HepG2 (cell line): ENCODE results near the gene IPO13. TPM values are rescaled to one million over a fixed set of nuclear protein-coding genes. Genes with fewer than 3 reads are reported as not detected.

Experiments
- AHR ChIP-seq: IDR thresholded peaks from 2 replicates; pipeline ENCODE4 v1.6.1; 2018; ENCODE audit warnings: missing genetic modification reagents, missing compliant biosample characterization
- KDM3A ChIP-seq: IDR thresholded peaks from 2 replicates; pipeline ENCODE4 v1.6.1; 2018; ENCODE audit warnings: low read depth, missing compliant biosample characterization
- MATR3 ChIP-seq: sonication (generic); formaldehyde crosslinking; IDR thresholded peaks from 2 replicates; pipeline ENCODE4 v1.4.0; 2020; ENCODE audit warnings: missing genetic modification reagents
- MBD4 ChIP-seq: IDR thresholded peaks from 2 replicates; pipeline ENCODE4 v1.6.1; 2012; ENCODE audit warnings: low read length, inconsistent platforms, borderline replicate concordance
- MIER3 ChIP-seq: IDR thresholded peaks from 2 replicates; pipeline ENCODE4 v1.6.1; 2016; ENCODE audit warnings: missing compliant biosample characterization, borderline replicate concordance
- PRMT3 ChIP-seq: sonication (generic); formaldehyde crosslinking; IDR thresholded peaks from 2 replicates; pipeline ENCODE4 v1.8.1; 2022; ENCODE audit warnings: low read depth, mild to moderate bottlenecking, moderate library complexity, missing genetic modification reagents, borderline replicate concordance
- ZNF713 ChIP-seq: sonication (generic); formaldehyde crosslinking; IDR thresholded peaks from 2 replicates; pipeline ENCODE4 v1.4.0; 2020; ENCODE audit warnings: mild to moderate bottlenecking, missing genetic modification reagents
- ZNF761 ChIP-seq: sonication (generic); formaldehyde crosslinking; conservative IDR thresholded peaks from 2 replicates; pipeline ENCODE4 v1.4.0; 2020; ENCODE audit warnings: mild to moderate bottlenecking, missing genetic modification reagents
- polyA plus RNA-seq, 8 experiments: library from polyadenylated mRNA; depleted of rRNA in 3 of 8; stranded (reverse) in 7 of 8; unstranded in 1 of 8; fragments of >200 nt; fragmentation: Illumina TruSeq in 4 of 8; extraction: Trizol in 4 of 8; gene quantifications; 2 replicates each; pipeline versions ENCODE4 v1.2.1 to v1.2.3, GENCODE V29; 2011 to 2016; ENCODE audit warnings: low read depth in 4 of 8, missing spikeins in 1 of 8, mixed read lengths in 1 of 8; ENCODE audit not compliant: insufficient read depth in 1 of 8
- total RNA-seq, 5 experiments: library from RNA; depleted of rRNA; stranded (reverse); fragments of >200 nt; fragmentation: Illumina TruSeq; extraction: Trizol; gene quantifications; 2 replicates each; pipeline ENCODE4 v1.2.3, GENCODE V29; 2016; ENCODE audit warnings: low read depth in 1 of 5
- TF ChIP-seq, protein P1 (sequence below): sonication (generic); formaldehyde crosslinking; IDR thresholded peaks from 2 replicates; pipeline ENCODE4 v1.8.1; 2022; ENCODE audit warnings: low read depth, mild to moderate bottlenecking, missing genetic modification reagents
- TF ChIP-seq, protein P2 (sequence below): sonication (generic); formaldehyde crosslinking; IDR thresholded peaks from 2 replicates; pipeline ENCODE4 v1.8.0; 2023; ENCODE audit warnings: mild to moderate bottlenecking, missing genetic modification reagents
- TF ChIP-seq, protein P3 (sequence below): sonication (generic); formaldehyde crosslinking; IDR thresholded peaks from 2 replicates; pipeline ENCODE4 v1.4.0; 2020; ENCODE audit warnings: missing genetic modification reagents, borderline replicate concordance
- TF ChIP-seq, protein P4 (sequence below): IDR thresholded peaks from 2 replicates; pipeline ENCODE4 v1.6.1; 2012; ENCODE audit warnings: low read depth, low read length, improper control_type of control experiment
- TF ChIP-seq, protein P5 (sequence below): sonication (generic); formaldehyde crosslinking; IDR thresholded peaks from 2 replicates; pipeline ENCODE4 v1.9.0; 2021; ENCODE audit warnings: missing genetic modification reagents, borderline replicate concordance

The IPO13 gene
- total and polyA plus RNA-seq, 2 of the 13 experiments (the other 11 are each of a cell fraction or from before 2014, with no cell fraction given): 12.9 to 15.6 TPM

DNA sequence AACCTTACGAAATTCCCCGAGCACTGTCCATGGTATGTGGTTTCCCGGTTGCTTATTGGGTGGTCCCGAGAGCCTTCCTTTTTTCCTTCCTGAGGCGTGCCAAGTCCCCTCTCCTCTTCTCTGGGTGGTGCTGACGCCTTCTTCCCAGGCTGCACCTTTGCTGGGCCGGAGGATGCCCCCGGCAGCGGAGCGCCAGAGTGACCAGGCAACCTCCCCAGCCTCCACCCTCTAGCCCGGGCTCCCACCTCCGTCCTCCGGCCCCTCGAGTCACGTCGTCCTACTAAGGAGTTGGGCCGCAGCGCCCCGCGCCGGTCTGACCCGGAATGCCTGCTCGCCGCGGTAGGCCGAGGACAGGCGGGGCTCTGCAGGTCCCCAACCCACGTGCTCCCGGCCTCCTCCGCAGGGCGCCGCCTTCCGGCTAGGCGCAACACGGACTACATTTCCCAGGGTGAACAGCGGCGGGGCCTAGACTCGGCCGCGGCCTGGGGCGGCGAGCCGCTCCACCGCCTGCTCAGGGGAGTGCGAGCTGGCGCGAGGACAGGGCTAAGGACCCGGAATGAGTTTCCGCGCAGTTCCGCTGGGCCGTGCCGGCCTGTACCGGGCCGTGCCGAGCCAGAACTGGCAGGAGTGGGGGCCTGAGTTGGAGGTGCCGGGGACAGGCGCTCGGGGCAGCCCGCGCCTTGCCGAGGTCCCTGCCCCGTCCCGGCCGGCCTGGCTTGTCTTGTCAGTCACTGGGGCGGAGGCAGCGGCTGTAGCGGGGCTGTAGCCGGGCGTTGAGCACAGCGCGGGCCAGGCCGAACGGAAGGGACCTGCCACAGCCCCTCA, at the start of gene IPO13 (continued):
- TF ChIP-seq, protein P1, sequence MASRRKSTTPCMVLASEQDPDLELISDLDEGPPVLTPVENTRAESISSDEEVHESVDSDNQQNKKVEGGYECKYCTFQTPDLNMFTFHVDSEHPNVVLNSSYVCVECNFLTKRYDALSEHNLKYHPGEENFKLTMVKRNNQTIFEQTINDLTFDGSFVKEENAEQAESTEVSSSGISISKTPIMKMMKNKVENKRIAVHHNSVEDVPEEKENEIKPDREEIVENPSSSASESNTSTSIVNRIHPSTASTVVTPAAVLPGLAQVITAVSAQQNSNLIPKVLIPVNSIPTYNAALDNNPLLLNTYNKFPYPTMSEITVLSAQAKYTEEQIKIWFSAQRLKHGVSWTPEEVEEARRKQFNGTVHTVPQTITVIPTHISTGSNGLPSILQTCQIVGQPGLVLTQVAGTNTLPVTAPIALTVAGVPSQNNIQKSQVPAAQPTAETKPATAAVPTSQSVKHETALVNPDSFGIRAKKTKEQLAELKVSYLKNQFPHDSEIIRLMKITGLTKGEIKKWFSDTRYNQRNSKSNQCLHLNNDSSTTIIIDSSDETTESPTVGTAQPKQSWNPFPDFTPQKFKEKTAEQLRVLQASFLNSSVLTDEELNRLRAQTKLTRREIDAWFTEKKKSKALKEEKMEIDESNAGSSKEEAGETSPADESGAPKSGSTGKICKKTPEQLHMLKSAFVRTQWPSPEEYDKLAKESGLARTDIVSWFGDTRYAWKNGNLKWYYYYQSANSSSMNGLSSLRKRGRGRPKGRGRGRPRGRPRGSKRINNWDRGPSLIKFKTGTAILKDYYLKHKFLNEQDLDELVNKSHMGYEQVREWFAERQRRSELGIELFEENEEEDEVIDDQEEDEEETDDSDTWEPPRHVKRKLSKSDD: peak; percentile 46
- 0 out of 2 replicates have a peak, but pooled peaks have one; percentile 52 for TF ChIP-seq ZNF713
- TF ChIP-seq, protein P2, sequence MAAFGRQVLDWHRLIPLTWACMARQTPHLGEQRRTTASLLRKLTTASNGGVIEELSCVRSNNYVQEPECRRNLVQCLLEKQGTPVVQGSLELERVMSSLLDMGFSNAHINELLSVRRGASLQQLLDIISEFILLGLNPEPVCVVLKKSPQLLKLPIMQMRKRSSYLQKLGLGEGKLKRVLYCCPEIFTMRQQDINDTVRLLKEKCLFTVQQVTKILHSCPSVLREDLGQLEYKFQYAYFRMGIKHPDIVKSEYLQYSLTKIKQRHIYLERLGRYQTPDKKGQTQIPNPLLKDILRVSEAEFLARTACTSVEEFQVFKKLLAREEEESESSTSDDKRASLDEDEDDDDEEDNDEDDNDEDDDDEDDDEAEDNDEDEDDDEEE (CRISPR knock-in tag): peak; percentile 83; the same call in 1 of the 2 replicates
- no peak for TF ChIP-seq PRMT3 (CRISPR knock-in tag)
- peak; percentile 70; the same call in 1 of the 2 replicates for TF ChIP-seq AHR (CRISPR knock-in tag)
- TF ChIP-seq, protein P3, sequence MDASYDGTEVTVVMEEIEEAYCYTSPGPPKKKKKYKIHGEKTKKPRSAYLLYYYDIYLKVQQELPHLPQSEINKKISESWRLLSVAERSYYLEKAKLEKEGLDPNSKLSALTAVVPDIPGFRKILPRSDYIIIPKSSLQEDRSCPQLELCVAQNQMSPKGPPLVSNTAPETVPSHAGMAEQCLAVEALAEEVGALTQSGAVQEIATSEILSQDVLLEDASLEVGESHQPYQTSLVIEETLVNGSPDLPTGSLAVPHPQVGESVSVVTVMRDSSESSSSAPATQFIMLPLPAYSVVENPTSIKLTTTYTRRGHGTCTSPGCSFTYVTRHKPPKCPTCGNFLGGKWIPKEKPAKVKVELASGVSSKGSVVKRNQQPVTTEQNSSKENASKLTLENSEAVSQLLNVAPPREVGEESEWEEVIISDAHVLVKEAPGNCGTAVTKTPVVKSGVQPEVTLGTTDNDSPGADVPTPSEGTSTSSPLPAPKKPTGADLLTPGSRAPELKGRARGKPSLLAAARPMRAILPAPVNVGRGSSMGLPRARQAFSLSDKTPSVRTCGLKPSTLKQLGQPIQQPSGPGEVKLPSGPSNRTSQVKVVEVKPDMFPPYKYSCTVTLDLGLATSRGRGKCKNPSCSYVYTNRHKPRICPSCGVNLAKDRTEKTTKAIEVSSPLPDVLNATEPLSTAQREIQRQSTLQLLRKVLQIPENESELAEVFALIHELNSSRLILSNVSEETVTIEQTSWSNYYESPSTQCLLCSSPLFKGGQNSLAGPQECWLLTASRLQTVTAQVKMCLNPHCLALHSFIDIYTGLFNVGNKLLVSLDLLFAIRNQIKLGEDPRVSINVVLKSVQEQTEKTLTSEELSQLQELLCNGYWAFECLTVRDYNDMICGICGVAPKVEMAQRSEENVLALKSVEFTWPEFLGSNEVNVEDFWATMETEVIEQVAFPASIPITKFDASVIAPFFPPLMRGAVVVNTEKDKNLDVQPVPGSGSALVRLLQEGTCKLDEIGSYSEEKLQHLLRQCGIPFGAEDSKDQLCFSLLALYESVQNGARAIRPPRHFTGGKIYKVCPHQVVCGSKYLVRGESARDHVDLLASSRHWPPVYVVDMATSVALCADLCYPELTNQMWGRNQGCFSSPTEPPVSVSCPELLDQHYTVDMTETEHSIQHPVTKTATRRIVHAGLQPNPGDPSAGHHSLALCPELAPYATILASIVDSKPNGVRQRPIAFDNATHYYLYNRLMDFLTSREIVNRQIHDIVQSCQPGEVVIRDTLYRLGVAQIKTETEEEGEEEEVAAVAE (CRISPR knock-in tag): peak; percentile 64; the same call in 1 of the 2 replicates
- TF ChIP-seq, protein P4, sequence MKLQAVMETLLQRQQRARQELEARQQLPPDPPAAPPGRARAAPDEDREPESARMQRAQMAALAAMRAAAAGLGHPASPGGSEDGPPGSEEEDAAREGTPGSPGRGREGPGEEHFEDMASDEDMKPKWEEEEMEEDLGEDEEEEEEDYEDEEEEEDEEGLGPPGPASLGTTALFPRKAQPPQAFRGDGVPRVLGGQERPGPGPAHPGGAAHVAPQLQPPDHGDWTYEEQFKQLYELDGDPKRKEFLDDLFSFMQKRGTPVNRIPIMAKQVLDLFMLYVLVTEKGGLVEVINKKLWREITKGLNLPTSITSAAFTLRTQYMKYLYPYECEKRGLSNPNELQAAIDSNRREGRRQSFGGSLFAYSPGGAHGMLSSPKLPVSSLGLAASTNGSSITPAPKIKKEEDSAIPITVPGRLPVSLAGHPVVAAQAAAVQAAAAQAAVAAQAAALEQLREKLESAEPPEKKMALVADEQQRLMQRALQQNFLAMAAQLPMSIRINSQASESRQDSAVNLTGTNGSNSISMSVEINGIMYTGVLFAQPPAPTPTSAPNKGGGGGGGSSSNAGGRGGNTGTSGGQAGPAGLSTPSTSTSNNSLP: no peak
- TF ChIP-seq MATR3 (CRISPR knock-in tag): no peak
- peak; percentile 88 for TF ChIP-seq ZNF761 (CRISPR knock-in tag)
- peak; percentile 91 for TF ChIP-seq MIER3 (CRISPR knock-in tag)
- TF ChIP-seq, protein P5, sequence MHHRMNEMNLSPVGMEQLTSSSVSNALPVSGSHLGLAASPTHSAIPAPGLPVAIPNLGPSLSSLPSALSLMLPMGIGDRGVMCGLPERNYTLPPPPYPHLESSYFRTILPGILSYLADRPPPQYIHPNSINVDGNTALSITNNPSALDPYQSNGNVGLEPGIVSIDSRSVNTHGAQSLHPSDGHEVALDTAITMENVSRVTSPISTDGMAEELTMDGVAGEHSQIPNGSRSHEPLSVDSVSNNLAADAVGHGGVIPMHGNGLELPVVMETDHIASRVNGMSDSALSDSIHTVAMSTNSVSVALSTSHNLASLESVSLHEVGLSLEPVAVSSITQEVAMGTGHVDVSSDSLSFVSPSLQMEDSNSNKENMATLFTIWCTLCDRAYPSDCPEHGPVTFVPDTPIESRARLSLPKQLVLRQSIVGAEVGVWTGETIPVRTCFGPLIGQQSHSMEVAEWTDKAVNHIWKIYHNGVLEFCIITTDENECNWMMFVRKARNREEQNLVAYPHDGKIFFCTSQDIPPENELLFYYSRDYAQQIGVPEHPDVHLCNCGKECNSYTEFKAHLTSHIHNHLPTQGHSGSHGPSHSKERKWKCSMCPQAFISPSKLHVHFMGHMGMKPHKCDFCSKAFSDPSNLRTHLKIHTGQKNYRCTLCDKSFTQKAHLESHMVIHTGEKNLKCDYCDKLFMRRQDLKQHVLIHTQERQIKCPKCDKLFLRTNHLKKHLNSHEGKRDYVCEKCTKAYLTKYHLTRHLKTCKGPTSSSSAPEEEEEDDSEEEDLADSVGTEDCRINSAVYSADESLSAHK (CRISPR knock-in tag): 0 out of 2 replicates have a peak, but pooled peaks have one; percentile 15
- 0 out of 2 replicates have a peak, but pooled peaks have one; percentile 52 for TF ChIP-seq KDM3A (CRISPR knock-in tag)
- TF ChIP-seq MBD4: no peak
